Activated CD4-positive, alpha-beta T cell treated with anti-CD3 and anti-CD28 coated beads, Interleukin-2, amount 50 U/mL, for 24 hours (primary cell): Measurements from ENCODE around the gene ITGA11.

Experiments
- DNase-seq, 2 donors: peaks; one replicate each; pipeline ENCODE4 v3.0.0-alpha.2; 2020; ENCODE audit warnings: low read depth in 1 of 2, low spot score in 1 of 2

Gene ITGA11

DNA sequence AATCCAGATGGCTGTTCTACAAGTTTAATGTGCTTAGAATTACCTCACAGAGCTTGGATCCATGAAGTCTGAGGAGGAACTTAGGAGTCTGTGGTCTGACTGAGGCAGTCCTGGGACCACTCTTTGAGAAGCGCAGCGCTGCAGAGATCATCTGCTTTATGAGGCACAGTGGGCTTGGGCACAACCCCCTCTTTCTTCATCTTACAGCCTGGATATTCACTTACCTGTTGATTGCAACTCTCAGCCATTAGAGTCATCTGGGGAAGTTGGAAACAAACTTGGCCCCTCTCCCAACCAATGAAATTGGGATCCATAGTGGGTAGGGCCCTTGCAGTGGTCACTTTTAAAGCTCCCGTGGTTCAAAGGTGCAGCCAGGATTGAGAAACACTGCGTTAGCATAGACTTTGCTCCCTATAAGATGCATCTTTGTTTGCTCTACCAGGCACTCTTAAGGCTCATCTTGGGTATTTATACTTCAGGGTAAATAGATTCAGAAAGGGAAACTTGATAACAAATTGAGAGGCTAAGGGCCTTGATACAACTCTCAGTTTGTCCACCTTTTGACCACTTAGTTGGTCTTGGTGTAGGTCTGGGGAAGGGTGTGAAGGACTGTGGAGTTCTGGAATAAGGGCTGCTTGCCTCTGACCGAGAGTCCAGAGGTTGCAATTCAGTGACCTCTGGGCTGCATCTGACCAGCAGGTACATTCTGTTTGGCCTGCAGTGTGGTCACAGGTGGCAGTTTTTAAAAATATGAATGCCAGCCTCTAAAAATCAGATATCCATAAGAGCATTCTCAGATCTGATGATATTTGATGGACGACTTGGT is 131.6 kb downstream of the ITGA11 start:
- no peak for DNase-seq

DNA sequence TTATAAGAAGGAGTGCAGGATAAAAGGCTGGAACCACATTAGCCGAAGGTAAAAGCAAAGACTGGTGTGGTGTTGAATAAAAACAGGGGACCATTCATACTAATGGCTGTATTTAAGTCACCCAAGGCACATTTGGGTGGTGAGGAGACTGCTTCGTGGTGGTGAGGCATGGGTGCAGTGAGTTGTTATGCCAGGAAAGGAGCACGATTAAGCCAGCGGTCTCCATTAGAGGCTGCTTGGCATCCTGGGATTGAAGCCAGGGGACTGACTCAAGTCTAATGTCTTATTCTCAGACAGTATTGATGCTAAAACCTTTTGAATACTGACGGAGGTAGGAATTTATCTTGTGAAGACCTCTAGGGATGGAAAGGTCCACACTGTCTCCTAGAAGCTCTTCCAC is 132.5 kb downstream of the ITGA11 start:
- DNase-seq: no peak

DNA sequence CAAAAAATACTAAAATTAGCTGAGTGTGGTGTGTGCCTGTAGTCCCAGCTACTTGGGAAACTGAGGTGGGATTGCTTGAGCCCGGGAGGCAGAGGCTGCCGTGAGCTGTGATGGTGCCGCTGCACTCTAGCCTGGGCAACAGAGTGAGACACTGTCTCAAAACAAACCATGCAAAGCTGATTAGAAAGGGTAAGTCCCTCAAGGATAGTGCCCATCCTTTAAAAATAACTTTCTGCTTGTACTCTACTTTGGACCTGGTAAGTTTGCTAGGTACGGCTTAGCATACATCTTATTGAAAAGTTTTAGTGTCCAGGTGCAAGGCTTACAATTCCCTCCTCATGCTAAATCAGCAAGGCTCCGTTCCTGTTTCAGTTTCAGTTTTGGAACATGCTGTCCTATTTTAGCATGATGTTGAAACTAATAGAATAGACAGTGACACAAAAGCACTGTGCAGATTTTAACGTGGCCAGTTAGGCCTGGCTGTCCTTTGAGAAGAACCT is 133.0 kb downstream of the ITGA11 start:
- DNase-seq: peak in 1 of 2 donors; percentile 16

DNA sequence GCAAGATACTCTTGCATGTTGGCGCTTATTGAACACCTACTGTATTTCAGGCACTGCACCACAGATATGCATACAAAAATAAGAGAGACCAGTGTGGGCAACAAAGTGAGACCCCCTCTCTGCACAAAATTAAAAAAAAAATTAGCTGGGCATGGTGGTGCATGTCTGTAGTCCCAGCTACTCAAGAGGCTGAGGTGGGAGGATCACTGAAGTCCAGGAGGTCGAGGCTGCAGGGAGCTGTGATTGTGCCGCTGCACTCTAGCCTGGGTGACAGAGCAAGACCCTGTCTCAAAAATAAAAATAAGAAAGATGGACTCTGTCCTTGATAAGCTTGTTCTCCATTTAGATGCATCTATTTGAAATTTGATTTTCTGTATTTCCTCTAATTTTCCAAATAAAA is 133.6 kb downstream of the ITGA11 start:
- no peak for DNase-seq

DNA sequence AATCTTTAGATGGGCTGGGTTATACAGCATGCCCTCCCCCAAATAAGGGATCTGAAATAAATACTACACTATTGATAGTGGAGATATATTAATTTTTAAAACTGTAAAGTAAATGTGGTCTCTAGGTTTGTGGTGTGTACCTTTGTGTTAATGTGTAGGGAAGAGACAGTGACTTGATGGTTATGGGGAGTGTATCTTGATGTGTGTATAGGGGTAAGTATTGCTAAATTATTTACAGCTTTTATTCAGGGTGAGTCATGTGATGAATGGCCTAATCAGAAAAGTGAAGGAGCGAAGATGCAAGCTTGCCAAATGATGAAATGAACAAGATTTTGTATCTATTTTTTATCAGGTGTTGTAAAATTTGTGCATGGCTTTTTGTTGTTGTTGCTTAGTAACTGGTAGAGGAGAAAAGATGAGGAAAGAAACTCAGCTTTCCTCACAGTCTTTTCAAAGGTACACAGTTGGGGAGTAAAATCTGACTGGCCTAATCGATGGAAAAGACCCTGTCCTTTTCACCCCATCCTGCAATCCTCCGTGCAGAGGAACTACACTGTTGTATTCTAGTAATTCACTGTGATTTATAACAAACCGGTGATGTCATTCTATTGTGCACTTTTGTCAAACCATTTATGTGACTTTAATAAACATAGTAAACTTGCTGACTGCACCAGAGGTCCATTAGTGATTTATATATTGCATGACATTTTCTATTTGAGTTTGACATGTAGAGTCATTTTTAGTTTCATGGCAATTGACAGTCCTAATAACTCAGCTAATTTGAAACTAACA is 136.8 kb downstream of the ITGA11 start:
- DNase-seq: no peak

DNA sequence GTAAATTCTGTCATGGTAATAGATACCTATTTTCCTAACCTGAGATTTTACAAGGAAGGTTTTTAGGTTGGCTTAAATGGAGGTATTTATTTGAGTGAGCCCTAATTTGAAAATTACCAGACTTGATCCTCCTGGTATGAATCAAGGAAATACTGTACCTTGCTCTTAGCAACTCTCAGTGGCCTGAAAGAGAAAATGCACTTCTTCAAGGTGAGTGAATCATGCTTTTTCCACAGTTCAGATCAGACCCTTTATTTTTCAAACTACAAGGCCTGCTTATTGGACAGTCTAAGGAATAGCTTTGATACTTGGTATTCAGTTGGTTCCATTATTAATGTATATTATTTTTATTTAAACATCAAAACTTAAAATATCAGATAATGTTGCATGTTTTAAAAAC is 139.0 kb downstream of the ITGA11 start:
- no peak for DNase-seq

- no peak for DNase-seq
Observed at GRCh38 chr15:68292157-68292781, 139.7 kb downstream of the ITGA11 start.

GRCh38 chr15:68290715-68291114 is 141.2 kb downstream of the ITGA11 start:
- no peak for DNase-seq

DNA sequence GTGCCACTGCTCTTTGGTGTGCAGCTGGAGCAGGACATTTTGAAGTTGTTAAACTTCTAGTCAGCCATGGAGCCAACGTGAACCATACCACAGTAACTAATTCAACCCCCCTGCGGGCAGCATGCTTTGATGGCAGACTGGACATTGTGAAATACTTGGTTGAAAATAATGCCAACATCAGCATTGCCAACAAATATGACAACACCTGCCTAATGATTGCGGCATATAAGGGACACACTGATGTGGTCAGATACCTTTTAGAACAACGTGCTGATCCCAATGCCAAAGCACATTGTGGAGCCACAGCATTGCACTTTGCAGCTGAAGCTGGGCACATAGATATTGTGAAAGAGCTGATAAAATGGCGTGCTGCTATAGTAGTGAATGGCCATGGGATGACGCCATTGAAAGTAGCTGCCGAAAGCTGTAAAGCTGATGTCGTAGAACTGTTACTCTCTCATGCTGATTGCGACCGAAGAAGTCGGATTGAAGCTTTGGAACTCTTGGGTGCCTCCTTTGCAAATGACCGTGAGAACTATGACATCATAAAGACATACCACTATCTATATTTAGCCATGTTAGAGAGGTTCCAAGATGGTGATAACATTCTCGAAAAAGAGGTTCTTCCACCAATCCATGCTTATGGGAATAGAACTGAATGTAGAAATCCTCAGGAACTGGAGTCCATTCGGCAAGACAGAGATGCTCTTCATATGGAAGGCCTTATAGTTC is 142.2 kb downstream of the ITGA11 start:
- DNase-seq: no peak

DNA sequence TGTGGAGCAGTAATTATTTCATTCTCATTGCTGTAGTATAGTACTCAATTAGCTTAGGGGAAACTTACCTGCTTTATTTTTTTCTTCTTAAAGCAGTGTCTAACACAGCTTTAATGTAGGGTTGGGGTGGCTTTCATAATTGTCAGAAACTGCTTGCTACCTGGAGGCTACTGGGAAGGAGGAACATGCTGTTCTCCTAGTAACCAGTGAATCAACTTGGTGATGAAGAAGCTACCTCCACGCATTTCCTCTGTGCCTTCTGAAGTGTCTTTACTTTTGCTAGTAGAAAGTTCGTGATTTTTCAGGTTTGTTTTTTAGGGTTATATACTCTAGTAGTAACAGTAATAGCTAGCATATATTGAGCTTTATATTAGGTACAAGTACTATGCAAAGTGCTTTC is 142.9 kb downstream of the ITGA11 start:
- no peak for DNase-seq

DNA sequence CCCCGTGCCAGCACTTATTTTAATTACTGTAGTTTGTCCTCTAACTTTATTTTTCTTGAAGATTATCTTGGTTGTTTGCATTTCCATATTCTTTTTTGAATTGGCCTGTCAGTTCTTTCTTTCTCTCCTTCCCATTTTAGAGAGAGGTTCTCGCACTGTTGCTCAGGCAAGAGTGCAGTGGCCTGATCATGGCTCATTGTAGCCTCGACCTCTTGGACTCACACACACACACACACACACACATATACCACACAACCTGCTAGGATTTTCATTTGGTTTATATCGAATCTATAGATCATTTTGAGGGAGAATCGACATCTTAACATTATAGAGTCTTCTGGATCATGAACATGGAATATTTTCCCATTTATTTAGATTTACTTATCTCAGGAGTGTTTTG is 145.7 kb downstream of the ITGA11 start:
- no peak for DNase-seq

GRCh38 chr15:68285259-68285980 is 146.5 kb downstream of the ITGA11 start:
- no peak for DNase-seq

- no peak for DNase-seq
Observed at GRCh38 chr15:68284616-68285258, 147.2 kb downstream of the ITGA11 start.

- DNase-seq: no peak
Observed at GRCh38 chr15:68283401-68283800, 148.6 kb downstream of the ITGA11 start.

DNA sequence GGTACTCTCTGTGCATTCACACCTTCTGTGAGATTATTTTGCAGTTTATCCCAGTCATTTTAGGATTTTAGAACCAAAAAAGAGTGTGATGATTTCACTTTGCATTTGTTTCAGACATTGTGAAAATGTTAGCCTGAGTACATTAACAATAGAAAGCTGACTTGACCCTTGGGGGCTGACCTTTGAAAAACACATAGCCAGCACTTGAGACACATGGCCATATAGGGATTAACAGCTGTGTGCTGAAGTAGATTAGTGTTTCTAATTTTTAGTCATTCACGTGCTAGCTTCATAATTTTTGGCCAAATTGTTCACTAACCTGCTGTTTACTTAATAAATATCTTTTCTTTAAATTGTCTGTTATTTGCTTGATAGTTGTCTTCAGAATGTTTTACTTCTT is 151.0 kb downstream of the ITGA11 start:
- no peak for DNase-seq

DNA sequence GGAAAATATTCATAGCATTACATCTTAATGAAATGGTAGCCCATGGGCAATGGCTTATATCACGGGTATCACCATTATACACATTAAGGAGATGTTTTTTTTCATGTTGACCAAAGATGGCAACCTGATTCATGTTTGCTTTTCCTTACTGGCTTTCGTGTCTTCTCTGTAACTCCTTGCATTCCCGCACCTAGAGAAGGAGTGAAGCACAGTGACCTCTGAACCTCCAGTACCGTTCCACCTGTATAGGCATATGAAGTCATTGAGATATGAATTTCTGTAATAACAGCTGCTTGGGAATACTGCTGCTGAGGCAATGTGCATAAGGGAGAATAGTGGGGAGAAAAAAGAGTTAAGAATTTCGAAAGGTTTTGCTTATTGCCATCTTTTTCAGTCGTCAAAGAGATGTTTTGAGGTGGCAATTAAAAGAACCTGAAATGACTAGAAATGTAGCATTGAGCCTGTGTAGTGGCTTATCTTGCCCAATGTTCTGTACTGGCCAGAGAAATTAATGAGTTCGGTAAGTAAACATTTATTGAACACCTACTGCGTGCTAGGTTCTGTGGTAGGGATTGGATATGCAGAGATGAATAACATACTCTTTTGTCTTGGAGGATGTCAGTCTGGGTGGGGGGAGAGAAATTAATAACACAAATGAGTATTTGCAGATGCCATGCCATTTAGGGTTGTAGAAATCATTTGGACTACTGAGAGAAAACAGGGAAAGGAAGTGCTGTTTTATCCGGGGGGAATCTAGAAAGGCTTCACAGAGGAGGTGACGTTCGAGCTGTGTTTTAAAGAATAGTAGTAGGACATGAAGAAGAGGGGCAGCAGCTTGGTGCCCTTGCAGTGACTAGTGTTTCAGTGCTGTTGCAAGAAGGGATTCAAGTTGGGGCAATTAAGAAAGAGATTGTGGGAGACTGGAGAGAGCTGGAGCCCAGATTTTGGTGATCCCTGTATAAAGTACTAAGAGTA is 151.9 kb downstream of the ITGA11 start:
- DNase-seq: no peak

DNA sequence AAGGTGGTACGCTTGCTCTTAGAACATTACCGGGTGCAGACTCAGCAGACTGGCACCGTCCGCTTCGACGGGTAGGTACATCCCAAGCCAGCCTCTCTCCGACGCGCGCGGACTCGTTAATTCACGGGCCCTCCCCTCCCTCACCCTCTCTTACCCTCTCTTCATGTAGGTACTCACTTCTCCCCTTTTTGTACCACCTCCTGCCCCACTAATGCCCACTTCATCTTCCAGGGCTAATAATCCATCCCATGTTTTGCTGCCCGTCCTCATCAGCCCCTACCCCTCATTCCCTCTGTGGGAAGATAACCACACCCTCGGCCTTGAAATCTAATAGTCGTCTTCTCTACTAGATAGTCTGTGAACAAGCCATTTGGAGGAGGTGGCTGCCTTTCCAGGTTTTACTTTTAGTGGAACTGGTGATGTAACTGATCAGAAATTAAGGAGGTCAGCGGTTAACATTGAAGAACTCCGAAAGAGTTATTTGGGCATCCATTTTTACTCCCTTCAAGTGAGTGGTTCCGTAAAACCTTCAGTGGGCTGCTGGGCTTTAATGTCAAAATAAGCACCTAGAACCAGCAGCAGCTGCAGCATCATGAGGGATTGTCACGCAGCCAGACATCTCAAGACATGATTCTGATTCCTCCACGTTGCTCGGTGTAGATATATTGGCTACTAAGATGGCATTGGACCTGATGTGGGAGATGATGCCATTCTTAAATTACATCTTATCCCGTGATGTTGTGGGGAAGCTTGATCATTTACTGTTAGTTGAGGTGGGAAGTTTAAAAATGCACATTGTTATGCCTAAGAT is 153.2 kb downstream of the ITGA11 start:
- no peak for DNase-seq

DNA sequence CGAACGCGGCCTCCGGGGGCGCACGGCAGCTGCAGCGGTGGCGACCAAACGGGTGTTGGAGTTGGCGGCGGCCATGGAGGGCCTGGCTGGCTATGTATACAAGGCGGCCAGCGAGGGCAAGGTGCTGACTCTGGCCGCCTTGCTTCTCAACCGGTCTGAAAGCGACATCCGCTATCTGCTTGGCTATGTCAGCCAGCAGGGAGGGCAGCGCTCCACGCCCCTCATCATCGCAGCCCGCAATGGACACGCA is 153.7 kb downstream of the ITGA11 start:
- DNase-seq: peak in 1 of 2 donors; percentile 54
